B cell (primary cell): ENCODE results near the gene SSBP3. TPM values are rescaled to one million over a fixed set of nuclear protein-coding genes. Genes with fewer than 3 reads are reported as not detected.
A peak's percentile ranks its signal among the peaks of the same experiment; 100 is the strongest.

Experiments
- ATAC-seq: fragments of 200-7000 bp; cut with Tn5 transposase; one replicate; pipeline ENCODE4 v1.10.0; 2021; ENCODE audit warnings: low read depth, mild to moderate bottlenecking, moderate number of reproducible peaks, moderate library complexity
- CTCF ChIA-PET: fragments of 350-600 bp; sonication (Branson Sonifier 250); formaldehyde crosslinking; loops from one replicate; lab custom pipeline; 2021; ENCODE audit warnings: antibody characterized with exemption, inconsistent platforms; lab: Charles Lee
- POLR2A ChIA-PET: fragments of 350-600 bp; sonication (Branson Sonifier 250); formaldehyde crosslinking; loops from one replicate; lab custom pipeline; 2021; ENCODE audit warnings: antibody characterized with exemption; lab: Charles Lee
- DNase-seq: peaks from one replicate; pipeline ENCODE4 v3.0.0; 2013
- H2AFZ ChIP-seq: 2 replicates; pipeline ENCODE4 v1.6.1; 2012; ENCODE audit warnings: mild to moderate bottlenecking, low read depth, low read length; ENCODE audit not compliant: insufficient read depth, poor library complexity, severe bottlenecking
- H3K27ac ChIP-seq, 2 donors: 1 replicate in 1 of 2; 2 replicates in 1 of 2; pipeline ENCODE4 v1.5.1; 2012 to 2013; ENCODE audit warnings: low read length in 2 of 2, mild to moderate bottlenecking in 2 of 2, moderate library complexity in 1 of 2
- H3K27me3 ChIP-seq, 4 experiments: fragments of 200-600 bp in 1 of 4; sonication (generic) in 1 of 4; replicated peaks in 1 of 4; 1 replicate in 2 of 4; 2 replicates in 2 of 4; pipeline versions ENCODE4 v1.6.1 to v1.7.0; 2013 to 2016; ENCODE audit warnings: low read length in 3 of 4, mild to moderate bottlenecking in 2 of 4, mixed read lengths in 1 of 4, moderate library complexity in 1 of 4; ENCODE audit not compliant: insufficient read depth in 4 of 4, control insufficient read depth in 3 of 4; ENCODE audit errors: control extremely low read depth in 1 of 4
- H3K36me3 ChIP-seq, 2 experiments: replicated peaks in 1 of 2; 1 replicate in 1 of 2; 2 replicates in 1 of 2; pipeline versions ENCODE4 v1.6.1 to v1.7.1; 2013; ENCODE audit warnings: low read length in 1 of 2; ENCODE audit not compliant: insufficient read depth in 2 of 2, control insufficient read depth in 1 of 2; ENCODE audit errors: control extremely low read depth in 1 of 2, extremely low read depth in 1 of 2
- H3K4me1 ChIP-seq, 2 donors: fragments of 200-600 bp in 1 of 2; sonication (generic) in 1 of 2; 1 replicate in 1 of 2; 2 replicates in 1 of 2; pipeline versions ENCODE4 v1.5.1 to v1.6.1; 2013 to 2017; ENCODE audit warnings: low read length in 2 of 2; ENCODE audit not compliant: control insufficient read depth in 2 of 2, insufficient read depth in 2 of 2
- H3K4me2 ChIP-seq: replicated peaks from 2 replicates; pipeline ENCODE3; 2012; ENCODE audit warnings: mild to moderate bottlenecking, low read depth, low read length; ENCODE audit not compliant: poor library complexity, severe bottlenecking
- H3K4me3 ChIP-seq, 5 experiments: fragments of 200-600 bp in 1 of 5; sonication (generic) in 1 of 5; 1 replicate in 3 of 5; 2 replicates in 2 of 5; pipeline versions ENCODE4 v1.5.1 to v1.7.0; 2011 to 2016; ENCODE audit warnings: low read length in 4 of 5, mild to moderate bottlenecking in 4 of 5, low read depth in 2 of 5, control low read depth in 1 of 5, moderate library complexity in 1 of 5; ENCODE audit not compliant: insufficient read depth in 1 of 5; ENCODE audit errors: control extremely low read depth in 1 of 5, extremely low read depth in 1 of 5
- H3K79me2 ChIP-seq: fragments of 200-600 bp; sonication (generic); one replicate; pipeline ENCODE4 v1.6.0; 2016; ENCODE audit warnings: low read length; ENCODE audit not compliant: control insufficient read depth, insufficient read depth
- H3K9ac ChIP-seq: fragments of 200-600 bp; sonication (generic); 2 replicates; pipeline ENCODE4 v1.6.1; 2017; ENCODE audit warnings: mild to moderate bottlenecking, low read length, moderate library complexity
- H3K9me3 ChIP-seq, 3 donors: one replicate each; pipeline versions ENCODE4 v1.6.1 to v1.7.1; 2013; ENCODE audit warnings: low read length in 2 of 3; ENCODE audit not compliant: control insufficient read depth in 2 of 3, insufficient read depth in 1 of 3; ENCODE audit errors: control extremely low read depth in 1 of 3
- H4K20me1 ChIP-seq: 2 replicates; pipeline ENCODE4 v1.6.0; 2012; ENCODE audit warnings: mild to moderate bottlenecking, low read length; ENCODE audit not compliant: insufficient read depth, control insufficient read depth, poor library complexity, severe bottlenecking
- H3K27ac Mint-ChIP-seq: one replicate; pipeline ENCODE4 v1.8.0; 2021; ENCODE audit warnings: mixed read lengths
- H3K27me3 Mint-ChIP-seq: one replicate; pipeline ENCODE4 v1.8.0; 2021; ENCODE audit warnings: mixed read lengths
- H3K4me1 Mint-ChIP-seq: one replicate; pipeline ENCODE4 v1.8.0; 2021; ENCODE audit warnings: mixed read lengths
- H3K4me3 Mint-ChIP-seq: one replicate; pipeline ENCODE4 v1.8.0; 2021; ENCODE audit warnings: mixed read lengths
- H3K9me3 Mint-ChIP-seq: one replicate; pipeline ENCODE4 v1.8.0; 2022; ENCODE audit warnings: mixed read lengths; ENCODE audit not compliant: insufficient read depth
- CTCF ChIP-seq: fragments of 200-600 bp; IDR thresholded peaks from one replicate; pipeline ENCODE4 v1.8.0; 2022; ENCODE audit warnings: antibody characterized with exemption, mild to moderate bottlenecking
- EZH2 ChIP-seq: IDR thresholded peaks from 2 replicates; pipeline ENCODE4 v1.6.1; 2012; ENCODE audit warnings: borderline replicate concordance, low read depth, mild to moderate bottlenecking, moderate library complexity, low read length; ENCODE audit not compliant: insufficient read depth, poor library complexity, severe bottlenecking
- WGBS: methylation state at CpG from one replicate; pipeline ENCODE4 v1.1.5; 2013; ENCODE audit warnings: missing lambda C conversion rate; ENCODE audit not compliant: insufficient coverage; 5-methylcytosine and 5-hydroxymethylcytosine counted together
- intact Hi-C: fragments of 100-400 bp; cut with micrococcal nuclease; formaldehyde crosslinking; loops from one replicate; pipeline ENCODE4 v1.10.0; 2022
- polyA plus RNA-seq: library from polyadenylated mRNA; depleted of rRNA; stranded (reverse); fragments of >200 nt; gene quantifications from 2 replicates; pipeline ENCODE4 v1.2.3, GENCODE V29; 2012
- total RNA-seq, 2 donors: library from RNA; stranded (reverse); fragments of 120-200 nt in 1 of 2; gene quantifications; 1 replicate in 1 of 2; 2 replicates in 1 of 2; pipeline versions ENCODE4 v1.2.3 to v1.2.4, GENCODE V29; 2013 to 2022

Gene SSBP3
- total and polyA plus RNA-seq, 2 donors (not counting 1 experiment from before 2014, with no cell fraction given) = 16.9 to 30.7 TPM

GRCh38 chr1:54407404-54408146 lies 1.4 kb upstream of the SSBP3 start:
- H3K4me1 Mint-ChIP-seq = peaks cover 46% of the 10 kb centered on the region
- peak overlapping the region; percentile 94 for H3K4me3 Mint-ChIP-seq

More at GRCh38 chr1:54407404-54408146, 1.4 kb upstream of the SSBP3 start:
- peaks cover 0 to 3% (median 0%) of the 10 kb centered on the region in 3 donors for H3K9me3 ChIP-seq
- peaks cover 40 to 47% of the 10 kb centered on the region in 2 donors for H3K4me1 ChIP-seq
- H3K27ac ChIP-seq = peak overlapping the region; percentile 53 to 70
- ChIA-PET POLR2A (interaction anchor here (0.6 to 2.9 kb wide), 8 partner anchors 65 to 462 kb away, joined by 3 to 65 read pairs (median 4); partner anchors contain the start of genes CYB5RL, IFT25, LRRC42 and MRPL37), CTCF (interaction anchor here (0.7 to 2.3 kb wide), 11 partner anchors 27 to 1172 kb away, joined by 3 to 81 read pairs (median 4); partner anchors contain the start of gene TTC22)
- peak overlapping the region; percentile 70 for H3K9ac ChIP-seq
- no peaks in the 10 kb centered on the region for H3K27me3 Mint-ChIP-seq
- H2AFZ ChIP-seq = peak overlapping the region; percentile 68
- peak overlapping the region; percentile 87 for H3K27ac Mint-ChIP-seq
- DNase-seq = peak; percentile 88
- peak overlapping the region; percentile 85 for H3K4me2 ChIP-seq
- peaks cover 15% of the 10 kb centered on the region for H4K20me1 ChIP-seq
- H3K9me3 Mint-ChIP-seq = no peaks in the 10 kb centered on the region
- WGBS = 11% methylated on average over 9 of the region's 15 CpGs
- intact Hi-C loops = loop anchor here (1.0 to 10.0 kb wide), 5 partner anchors 207 to 807 kb away; partner anchors contain the start of genes CYB5RL, MRPL37, PARS2 and TCEANC2
- peak overlapping the region; percentile 60 to 94 (median 85) for H3K4me3 ChIP-seq
- H3K27me3 ChIP-seq = peaks cover 0 to 5% (median 0%) of the 10 kb centered on the region in 4 experiments
- peaks cover 9% of the 10 kb centered on the region for H3K79me2 ChIP-seq
- ATAC-seq = peak; percentile 49
- no peaks in the 10 kb centered on the region for H3K36me3 ChIP-seq
- TF ChIP-seq CTCF = no peak
- TF ChIP-seq EZH2 = no peak
